ENCODE measurements around the gene MACROD1.

The MACROD1 gene, protein sequence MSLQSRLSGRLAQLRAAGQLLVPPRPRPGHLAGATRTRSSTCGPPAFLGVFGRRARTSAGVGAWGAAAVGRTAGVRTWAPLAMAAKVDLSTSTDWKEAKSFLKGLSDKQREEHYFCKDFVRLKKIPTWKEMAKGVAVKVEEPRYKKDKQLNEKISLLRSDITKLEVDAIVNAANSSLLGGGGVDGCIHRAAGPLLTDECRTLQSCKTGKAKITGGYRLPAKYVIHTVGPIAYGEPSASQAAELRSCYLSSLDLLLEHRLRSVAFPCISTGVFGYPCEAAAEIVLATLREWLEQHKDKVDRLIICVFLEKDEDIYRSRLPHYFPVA

DNA sequence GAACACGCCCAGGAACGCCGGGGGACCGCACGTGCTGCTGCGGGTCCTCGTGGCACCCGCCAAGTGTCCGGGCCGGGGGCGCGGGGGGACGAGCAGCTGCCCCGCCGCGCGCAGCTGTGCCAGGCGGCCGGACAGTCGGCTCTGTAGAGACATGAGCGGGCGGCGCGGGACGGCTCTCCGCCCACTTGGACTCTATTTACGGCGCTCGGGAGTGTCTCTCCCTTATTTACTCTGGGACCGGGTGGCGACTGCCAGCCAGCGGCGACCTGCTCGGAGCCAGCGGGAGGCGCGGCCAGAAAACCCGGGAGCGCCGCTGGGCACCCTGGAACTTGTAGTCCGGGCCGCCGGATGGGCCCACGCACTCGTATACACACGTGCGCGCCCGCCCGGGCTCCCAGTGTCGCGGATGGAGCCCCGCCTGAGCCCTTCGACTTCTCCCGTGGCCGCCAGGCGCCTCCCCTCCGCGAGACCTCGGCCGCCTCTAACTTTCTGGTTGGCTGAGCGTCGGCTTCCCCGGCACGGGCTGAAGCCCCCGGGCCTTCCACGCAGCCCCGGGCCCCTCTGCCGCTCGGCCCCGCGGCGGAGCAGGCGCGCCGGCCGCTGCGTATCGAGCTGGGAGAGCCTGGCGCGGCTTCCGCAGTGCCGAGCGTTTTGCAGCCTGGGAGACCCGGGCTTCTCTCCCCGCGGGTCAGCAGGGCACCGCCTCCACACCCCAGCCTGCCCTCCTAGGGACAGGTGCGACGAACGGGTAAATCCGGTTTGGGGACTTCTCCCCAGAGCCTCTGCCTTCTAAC, at the start of gene MACROD1:
Gene MACROD1 (minus strand): TSS at position 272 of the 794 bp plus-strand sequence. CDS start 119 bp downstream, at position 153.
- peak; percentile 77 for DNase-seq (ENCODE audit: low spot score)

DNA sequence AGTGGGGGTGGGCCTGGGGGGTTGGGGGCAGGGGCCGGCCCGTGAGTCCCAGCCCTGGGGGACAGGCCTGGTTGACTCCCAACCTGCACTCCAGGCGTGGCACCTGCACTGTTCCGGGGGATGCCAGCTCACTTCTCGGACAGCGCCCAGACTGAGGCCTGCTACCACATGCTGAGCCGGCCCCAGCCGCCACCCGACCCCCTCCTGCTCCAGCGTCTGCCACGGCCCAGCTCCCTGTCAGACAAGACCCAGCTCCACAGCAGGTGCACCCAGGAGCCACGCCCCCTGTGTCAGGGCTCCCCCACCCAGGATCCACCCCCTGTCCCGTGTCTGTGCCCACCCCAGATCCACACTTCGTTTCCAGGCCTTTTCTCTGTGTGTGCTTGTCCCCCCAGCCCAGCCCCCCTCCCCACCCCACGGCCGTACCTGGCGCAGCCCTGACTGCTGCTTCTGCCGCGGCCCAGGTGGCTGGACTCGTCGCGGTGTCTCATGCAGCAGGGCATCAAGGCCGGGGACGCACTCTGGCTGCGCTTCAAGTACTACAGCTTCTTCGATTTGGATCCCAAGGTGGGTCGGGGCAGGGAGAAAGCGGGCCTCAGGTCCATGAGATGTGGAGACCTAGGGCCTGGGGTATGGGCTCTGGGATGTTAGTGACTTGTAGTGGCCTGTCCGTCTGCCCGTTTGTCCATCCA, 45.4 kb upstream of the MACROD1 start:
- DNase-seq (ENCODE audit: low spot score) = no peak

DNA sequence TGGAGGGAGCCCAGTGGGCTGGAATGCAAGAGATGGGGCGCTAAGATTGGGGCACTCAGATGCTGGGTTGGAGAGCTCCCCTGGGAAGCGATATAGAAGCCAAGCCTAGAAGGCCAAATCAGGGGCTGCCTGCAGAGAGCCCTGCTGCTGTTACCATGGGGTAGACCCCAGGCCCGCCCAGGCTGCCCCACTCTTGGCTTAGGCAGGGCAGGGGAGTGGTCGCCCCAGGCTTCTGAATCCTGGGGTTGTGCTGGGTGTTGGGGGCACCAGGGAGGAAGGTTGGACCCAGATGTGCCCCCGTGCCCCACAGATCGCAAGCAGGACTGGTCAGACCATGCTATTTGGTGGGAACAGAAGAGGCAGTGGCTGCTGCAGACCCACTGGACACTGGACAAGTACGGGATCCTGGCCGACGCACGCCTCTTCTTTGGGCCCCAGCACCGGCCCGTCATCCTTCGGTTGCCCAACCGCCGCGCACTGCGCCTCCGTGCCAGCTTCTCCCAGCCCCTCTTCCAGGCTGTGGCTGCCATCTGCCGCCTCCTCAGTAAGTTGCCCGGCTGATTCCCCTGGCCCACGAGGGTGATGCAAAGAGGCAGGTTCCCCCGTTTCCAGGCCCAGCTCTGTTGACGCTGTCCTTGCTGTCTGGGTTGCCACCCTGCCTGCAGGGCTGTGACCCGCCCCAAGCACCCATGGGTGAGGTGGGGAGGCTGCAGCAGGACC, 44.5 kb upstream of the MACROD1 start:
- DNase-seq (ENCODE audit: low spot score) = no peak

DNA sequence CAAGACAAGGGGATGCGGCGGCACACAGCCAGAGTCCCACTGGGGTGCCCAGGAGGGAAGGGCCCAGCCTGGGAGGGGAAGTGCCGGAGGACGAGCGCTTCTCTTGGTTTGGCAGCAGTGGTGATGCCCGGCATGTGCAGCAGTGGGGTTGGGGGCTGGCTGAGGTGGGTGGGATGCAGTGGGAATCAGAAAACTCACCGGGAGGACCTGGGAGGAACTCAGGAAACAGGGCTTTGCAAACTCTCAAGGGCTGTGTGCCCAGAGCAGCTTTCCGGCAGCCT, 43.6 kb upstream of the MACROD1 start:
- DNase-seq (ENCODE audit: low spot score) = no peak

DNA sequence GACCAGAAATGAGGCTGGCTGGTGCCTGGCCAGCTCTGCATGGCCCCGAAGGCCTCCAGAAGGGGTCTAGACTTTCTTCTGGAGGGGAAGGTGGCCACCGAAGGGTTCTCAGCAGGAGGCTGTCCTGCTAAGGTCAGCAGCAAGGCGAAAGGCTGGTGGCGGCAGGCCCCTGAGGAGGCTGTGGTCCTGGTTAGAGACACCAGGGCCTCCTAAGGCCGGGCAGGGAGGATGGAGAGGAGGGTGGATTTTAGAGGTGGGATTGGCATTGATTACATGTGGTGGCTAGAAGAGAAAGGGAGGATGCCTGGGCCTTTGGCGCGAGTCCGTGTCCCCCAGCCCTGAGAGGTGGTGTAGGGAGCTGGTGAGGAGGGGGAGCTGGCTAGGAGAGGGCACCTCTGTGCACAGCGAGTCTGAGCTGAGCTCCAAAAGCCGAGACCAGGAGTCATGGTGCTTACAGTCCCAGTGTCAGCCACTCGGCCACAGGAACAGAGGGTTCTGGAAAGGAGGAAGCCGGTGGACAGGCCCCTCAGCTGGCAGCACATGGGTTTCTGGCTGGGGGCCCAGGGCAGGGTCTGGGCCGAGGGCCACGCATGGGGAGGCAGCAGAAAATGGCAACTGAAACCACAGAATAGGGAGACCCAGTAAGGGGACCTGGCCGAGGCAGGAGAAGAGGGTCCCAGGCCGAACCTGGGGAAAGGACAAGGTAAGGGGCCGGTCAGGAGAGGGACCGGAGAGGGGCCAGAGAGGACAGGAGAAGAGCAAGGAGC, 43.1 kb upstream of the MACROD1 start:
- DNase-seq (ENCODE audit: low spot score) = no peak

DNA sequence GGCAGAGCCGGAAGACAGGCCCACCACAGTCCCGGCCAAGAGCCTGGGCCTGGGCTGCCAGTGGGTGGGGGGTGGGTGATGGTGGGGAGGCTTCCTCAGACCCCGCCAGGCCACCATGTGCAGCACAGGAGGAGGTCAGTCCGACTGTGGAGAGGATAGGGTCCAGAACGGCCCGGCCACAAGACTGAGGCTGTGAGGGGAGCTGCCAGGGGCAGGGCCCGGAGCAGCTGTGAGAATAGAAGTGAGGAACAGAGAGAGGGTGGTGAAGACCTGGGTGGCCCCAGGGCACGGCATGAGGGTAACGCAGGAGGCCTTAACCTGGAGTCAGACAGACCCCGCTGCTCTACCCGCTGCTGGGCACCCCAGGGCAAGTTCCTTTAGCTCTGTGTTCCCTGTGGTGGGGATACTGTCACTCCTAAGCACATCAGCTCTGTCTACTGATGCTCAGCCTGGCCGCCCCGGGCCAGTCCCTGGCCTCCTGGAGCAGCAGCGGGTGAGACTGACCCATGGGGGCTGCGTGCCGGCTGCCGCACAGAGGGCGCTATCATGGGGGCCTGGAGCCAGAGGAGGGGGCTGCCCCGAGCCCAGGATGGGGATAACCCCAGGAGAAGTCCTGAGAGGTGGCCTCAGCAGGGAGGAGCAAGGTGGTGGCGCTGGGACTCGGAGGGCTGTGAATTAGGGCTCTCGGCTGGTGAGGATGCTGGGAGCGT, 42.3 kb upstream of the MACROD1 start:
- no peak for DNase-seq (ENCODE audit: low spot score)

DNA sequence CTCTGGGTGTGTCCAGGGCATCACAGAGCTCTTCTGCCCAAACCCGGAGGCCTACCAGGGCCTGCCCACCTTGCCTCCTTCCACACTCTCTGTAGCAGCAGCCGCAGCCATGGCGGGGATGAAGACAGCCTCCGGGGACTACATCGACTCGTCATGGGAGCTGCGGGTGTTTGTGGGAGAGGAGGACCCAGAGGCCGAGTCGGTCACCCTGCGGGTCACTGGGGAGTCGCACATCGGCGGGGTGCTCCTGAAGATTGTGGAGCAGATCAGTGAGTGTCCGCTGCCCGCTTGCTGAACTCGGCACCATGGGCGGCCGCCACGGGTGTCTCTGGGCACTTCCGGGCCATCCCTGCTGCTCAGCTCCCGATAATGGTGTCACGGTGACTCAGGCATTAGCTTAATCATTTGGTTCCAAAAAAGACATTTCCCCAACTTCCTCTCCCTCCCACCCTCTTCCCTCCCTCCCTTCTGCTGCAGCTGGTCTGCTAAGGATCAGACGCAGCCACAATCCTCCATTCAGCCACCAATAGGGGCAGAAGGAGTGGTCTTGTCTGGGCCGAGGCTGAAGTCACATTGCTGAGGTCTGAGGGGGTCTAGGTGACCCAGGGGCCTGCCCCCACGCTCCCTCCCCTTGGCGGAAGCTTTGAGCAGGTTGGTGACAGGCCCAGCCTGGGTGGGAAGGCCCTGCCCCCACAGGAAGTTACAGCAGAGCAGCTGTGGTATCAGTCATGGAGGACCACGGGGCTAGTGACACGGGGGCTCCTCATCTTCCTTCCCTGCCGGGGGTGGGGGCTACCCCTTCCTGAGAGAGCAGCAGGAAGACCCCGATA, 41.6 kb upstream of the MACROD1 start:
- peak; percentile 79 for DNase-seq (ENCODE audit: low spot score)

DNA sequence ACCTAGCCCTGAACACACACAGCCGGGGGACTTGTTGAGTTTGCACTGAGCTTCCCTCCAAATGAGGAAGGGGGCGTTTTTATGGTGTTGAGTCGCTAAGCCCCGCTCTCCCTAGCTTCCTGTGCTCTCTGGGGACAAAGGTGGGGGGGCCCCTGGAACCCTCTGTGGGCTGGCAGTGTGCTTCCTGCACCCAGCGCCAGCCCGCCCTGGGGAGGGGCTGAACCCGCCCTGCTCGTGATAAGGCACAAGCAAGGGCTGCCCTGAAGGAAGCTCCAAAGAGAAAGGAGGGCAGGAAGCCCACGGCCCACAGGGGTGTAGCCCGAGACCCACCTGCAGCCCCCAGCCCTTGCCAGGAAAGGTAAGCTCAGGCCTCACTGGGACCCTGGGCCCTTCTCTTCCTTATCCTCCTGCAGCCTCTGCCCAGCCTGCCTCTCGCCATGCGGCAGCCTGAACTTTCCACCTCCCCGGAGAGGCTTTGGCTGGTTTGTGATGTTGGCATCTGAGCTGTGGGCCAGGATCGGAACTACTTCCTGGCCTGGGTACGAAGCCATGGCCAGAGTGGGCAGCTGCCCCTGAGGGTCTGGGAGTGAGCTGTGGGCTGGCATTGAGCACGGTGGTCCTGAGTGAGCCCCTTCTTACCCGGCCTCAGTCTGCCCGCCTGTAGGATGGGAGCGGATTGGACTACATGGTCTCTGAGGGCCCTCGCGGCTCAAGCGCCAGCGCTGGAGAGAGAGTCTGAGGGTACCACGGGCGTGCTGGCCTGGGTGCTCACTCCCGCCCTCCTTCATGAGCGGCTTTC, 40.7 kb upstream of the MACROD1 start, which contains the start of gene FERMT3:
Gene FERMT3 (plus strand): TSS at position 265 of the 799 bp plus-strand sequence. CDS start 644 bp downstream, outside the sequence.
- peak; percentile 73 for DNase-seq (ENCODE audit: low spot score)

DNA sequence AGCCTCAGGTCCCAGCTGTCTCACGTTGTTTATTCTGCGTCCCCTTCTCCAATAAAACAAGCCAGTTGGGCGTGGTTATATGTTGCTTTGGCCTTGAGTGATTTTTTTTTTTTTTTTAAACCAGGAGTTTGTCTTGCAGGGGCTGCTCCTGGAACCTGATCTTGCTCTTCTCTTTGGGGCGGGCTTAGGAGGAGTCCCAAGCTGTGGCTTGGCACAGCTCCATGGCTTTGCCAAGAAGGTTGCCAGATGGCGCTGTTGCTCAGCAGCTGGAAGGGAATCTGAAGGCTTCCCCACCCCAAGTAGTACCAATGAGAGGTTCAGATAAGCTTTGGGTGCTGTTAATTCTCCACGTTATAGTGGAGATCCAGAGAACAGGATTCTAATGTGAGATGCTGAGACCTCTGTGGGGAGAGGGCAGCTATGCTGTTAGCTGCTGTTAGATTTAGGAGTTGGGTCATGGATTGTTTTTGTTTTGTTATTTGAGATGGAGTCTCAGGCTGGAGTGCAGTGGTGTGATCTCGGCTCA, 38.6 kb upstream of the MACROD1 start:
- DNase-seq (ENCODE audit: low spot score) = peak; percentile 89

DNA sequence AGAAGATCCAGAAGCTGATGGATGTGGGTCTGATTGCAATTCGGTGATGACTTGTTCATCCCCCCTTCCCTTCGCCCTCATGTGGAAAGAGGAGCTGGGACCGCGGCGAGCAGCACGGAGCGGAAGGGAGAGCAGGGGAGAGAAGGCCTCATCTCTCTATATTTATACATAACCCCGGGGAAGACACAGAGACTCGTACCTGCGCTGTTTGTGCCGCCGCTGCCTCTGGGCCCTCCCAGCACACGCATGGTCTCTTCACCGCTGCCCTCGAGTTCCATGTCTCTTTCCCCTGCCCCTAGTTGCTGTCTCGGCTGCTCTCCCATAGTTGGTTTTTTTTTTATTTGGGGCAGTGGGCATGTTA, 38.1 kb upstream of the MACROD1 start:
- DNase-seq (ENCODE audit: low spot score) = no peak

DNA sequence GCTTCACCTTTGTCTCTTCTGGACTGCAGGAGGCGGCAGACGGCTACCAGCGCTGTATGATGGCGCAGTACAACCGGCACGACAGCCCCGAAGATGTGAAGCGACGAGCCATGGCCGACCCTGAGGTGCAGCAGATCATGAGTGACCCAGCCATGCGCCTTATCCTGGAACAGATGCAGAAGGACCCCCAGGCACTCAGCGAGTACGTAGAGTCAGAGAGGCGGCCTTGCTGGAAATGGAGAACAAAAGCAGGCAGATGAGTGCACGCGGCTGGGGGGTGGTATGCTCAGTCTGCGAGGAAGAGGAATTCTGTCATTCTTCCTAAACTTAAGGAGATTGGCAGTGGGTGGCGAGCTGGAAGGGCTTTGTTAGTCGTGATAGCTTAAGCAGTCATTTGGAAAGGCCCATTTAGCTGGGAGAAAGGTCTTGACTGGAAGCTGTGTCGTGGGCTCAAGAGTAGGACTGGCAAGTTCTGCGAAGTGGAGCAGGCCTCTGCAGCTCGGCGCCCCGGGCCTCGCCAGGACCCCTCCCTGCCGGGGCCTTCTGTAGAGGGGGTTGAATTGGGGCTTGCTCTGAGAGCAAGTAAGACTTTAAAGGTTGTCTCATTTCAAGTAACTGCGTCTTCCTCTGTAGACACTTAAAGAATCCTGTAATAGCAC, 37.6 kb upstream of the MACROD1 start:
- no peak for DNase-seq (ENCODE audit: low spot score)

DNA sequence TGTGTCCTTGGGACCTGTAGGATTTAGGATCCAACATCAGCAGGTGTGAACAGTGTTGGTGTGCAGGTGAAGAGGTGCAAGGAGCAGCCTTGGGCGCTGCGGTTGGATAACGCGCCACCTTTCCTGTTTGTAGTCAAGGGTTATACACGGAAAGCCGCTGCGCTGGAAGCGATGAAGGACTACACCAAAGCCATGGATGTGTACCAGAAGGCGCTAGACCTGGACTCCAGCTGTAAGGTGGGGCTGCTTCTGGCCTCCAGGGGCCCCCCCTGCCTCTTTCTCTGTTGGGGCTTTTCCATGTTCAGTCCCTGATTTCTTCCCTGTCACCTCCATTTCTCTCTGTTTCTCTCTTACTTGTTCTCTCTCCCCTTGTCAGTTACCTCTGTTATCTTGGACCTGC, 37.1 kb upstream of the MACROD1 start:
- no peak for DNase-seq (ENCODE audit: low spot score)

DNA sequence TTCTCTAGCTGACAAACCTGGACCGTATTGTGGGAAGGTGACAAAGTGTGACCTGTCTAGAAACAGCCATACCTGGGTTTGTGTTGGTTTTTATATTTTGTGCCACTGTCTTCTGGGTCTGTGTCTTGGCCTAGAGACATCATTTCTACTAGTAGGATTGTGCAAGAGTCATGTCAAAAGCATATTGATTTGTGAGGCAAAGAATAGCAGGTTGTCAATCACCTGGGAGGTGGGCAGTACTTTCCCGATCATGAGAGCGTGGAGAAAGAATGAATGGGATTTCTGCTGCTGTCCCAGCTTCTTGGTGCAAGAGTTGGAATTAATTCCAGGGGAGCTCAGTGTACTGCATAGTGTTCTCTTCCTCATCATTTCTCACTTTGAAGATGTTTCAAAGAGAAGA, 35.6 kb upstream of the MACROD1 start:
- DNase-seq (ENCODE audit: low spot score) = no peak

DNA sequence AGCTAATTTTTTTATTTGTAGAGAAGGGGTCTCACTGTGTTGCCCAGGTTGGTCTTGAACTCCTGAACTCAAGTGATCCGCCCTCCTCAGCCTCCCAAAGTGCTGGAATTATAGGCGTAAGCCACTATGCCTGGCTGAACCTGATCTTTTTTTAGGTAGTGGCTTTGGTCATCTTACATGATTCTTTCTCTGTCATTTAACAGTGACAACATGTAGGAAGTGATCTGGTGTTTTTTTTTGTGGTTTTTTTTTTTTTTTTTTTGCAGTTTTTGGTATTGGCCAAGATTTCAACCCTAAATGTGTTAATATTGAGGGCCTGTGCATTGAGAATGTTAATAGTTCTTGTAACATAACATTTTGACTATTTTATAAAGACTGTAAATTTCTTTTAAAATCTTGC, 32.6 kb upstream of the MACROD1 start:
- no peak for DNase-seq (ENCODE audit: low spot score)

DNA sequence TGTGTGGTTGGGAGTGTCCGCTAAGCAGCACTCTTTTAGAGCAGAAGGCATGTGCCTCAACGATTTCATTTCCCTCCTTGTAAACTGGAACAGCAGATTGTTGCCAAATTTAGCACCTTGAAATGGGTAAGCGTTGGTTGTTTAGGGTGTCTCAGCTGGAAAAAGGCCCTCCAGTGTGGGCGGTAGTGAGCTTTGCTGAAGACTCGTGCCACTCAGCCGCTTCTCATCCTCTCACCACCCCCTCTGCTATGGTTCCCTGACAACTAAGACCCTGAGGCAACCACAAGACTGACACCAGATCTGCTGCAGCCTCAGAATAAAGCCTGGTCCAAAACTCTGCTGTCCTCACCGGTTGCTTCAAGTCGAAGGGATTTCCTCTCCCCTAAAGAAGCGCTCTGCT, 30.7 kb upstream of the MACROD1 start:
- no peak for DNase-seq (ENCODE audit: low spot score)

DNA sequence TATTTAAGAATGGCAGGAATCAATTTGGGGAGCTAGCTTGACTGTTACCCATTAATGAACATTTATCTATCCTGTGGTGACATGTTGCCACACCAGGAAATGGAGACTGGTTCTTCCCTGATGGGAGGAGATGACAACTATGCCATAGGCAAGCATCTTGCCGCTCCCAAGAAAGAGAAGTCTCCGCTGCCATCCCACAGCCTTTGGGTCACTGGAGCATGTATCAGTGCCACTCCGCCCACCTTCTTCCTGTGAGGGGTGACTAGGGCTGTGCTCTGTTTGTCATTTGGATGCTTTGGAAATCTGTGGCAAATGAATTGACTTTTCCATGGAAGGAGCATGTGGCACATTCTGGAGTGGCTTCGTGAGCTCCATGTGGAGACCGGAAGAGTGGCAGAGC, 26.5 kb upstream of the MACROD1 start:
- DNase-seq (ENCODE audit: low spot score) = no peak

DNA sequence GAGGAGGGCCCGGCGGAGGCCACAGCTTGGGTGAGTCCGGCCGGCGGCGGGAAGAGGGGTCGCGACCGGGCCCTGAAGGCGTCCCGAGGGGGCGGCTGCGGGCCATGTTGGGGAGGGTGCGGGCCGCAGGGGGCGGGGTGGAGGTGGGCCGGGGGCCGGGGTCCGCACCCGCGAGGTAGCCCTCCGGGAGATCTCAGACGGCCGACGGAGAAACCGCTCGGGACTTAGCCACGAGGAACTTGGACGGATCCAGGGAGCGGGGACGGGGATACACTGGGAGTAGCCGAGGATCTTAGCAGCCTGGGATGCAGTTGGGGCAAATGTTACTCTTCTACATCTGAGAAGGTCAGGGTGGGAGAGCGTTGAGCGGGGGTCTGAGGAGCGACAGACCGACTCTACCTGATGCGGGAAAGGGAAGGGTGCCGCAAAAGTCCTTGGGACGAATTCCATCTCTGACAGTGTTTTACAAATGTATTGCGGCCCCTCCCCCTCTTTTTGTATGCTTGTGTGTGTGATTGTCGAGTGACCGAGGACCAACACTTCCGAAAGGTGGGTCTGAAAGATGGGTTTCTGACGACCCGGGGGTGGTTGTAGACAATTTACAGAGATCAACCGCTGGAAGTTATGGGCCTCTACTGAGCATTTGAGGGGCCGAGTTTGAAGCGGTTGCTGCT, 20.7 kb upstream of the MACROD1 start:
- DNase-seq (ENCODE audit: low spot score) = peak; percentile 55

Measured in CD4-positive, alpha-beta T cell treated with Interleukin-15 for 4 hours (primary cell).